HG02870 (cell line): Measurements from ENCODE around the gene VLDLR.

Experiments
- ATAC-seq: cut with Tn5 transposase; IDR thresholded peaks from one replicate; pipeline ENCODE4 v1.9.1; 2021; ENCODE audit warnings: mild to moderate bottlenecking, moderate library complexity; ENCODE audit not compliant: unreplicated experiment

The VLDLR gene

DNA sequence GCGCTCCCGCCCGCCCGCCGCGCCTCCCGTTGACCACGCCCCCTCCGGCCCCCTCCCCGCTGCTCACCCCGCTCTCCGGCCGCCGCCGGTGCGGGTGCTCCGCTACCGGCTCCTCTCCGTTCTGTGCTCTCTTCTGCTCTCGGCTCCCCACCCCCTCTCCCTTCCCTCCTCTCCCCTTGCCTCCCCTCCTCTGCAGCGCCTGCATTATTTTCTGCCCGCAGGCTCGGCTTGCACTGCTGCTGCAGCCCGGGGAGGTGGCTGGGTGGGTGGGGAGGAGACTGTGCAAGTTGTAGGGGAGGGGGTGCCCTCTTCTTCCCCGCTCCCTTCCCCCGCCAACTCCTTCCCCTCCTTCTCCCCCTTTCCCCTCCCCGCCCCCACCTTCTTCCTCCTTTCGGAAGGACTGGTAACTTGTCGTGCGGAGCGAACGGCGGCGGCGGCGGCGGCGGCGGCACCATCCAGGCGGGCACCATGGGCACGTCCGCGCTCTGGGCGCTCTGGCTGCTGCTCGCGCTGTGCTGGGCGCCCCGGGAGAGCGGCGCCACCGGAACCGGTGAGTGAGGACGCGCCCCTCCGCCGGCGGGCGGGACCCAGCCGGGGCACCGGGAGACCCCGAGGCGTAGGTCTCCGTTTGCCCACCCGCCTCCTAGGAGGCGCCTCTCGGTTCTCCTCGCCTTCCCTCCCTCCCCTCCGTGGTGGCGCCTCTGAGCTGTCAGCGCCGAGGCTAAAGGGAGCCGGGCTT, at the start of gene VLDLR:
VLDLR (plus strand) TSS at position 66 of the 739 bp plus-strand sequence; CDS start at position 469, 403 bp downstream.
- ATAC-seq = peak; percentile 7

- ATAC-seq = no peak
These were observed 47.4 kb upstream of the VLDLR start for GRCh38 chr9:2574203-2574602.

DNA sequence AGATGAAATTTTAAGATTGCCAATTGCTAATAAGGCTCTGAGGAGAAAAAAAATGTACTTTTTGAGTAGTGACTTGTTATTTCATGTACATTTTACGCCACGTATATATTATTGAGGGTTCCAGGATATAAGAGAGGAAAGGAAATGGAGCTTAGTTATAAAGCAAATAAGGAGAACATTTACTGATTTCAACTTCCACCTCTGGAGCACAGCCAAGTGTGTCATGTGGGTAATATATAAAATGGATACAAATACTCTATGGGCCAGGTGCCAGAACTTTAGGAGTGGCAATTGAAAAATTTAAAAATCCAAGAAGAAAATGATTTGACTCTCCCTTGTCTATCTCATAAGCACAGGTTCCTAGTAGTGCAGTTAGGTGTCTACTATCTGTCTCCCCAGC, 45.0 kb upstream of the VLDLR start:
- ATAC-seq = no peak

GRCh38 chr9:2583308-2584013, 38.1 kb upstream of the VLDLR start:
- no peak for ATAC-seq

GRCh38 chr9:2591967-2592366, 29.6 kb upstream of the VLDLR start:
- no peak for ATAC-seq

GRCh38 chr9:2593744-2594143, 27.8 kb upstream of the VLDLR start:
- ATAC-seq = no peak

GRCh38 chr9:2595973-2596372, 25.6 kb upstream of the VLDLR start:
- ATAC-seq = no peak

DNA sequence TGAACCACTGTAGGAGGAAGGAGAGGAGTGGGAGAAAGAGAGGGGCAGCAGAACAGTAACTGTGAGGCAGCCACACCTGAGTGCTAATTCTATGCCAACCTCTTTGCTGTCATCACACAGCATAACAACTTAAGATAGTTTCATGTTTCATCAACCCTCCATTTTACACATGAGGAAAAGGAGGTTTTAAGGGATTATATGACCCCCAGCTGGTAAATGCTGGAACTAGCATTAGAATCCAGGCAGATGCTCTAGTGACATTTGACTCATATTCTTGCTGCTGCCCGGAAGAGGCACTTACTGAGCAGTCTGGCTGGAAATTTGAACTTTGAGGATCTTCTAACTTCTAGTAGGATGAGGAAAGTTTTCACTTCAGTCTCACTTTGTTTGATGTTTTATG, 24.1 kb upstream of the VLDLR start:
- no peak for ATAC-seq

- no peak for ATAC-seq
These were observed 21.7 kb upstream of the VLDLR start for GRCh38 chr9:2599896-2600295.

- no peak for ATAC-seq
These were observed 21.3 kb upstream of the VLDLR start for GRCh38 chr9:2600307-2600706.

DNA sequence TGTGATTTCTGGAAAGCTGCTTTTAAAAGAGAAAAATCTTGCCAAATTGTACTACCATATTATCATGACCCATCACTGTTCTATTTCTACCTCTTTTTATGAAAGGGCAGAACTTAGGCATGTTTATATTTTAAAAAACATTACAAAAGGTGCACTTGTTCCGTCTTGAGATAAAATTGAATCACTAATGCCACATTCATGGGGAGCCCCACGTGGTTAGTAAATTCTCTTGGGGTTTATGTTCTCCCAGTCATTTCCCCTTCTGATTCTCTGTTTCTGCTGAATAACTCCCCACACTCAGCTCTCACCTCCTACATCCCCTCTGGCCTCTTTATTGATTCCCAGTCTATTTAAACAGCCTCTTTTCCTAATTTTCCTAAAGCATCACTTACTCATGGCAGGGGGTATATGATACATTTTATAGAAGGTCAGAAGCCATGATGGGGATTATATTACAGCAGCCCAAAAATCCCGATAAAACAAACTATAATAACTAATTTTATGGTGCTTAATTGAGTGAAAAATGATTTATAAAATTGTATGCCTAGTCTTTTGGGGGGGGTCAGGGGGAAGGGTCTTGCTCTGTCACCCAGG, 19.7 kb upstream of the VLDLR start:
- ATAC-seq = no peak

DNA sequence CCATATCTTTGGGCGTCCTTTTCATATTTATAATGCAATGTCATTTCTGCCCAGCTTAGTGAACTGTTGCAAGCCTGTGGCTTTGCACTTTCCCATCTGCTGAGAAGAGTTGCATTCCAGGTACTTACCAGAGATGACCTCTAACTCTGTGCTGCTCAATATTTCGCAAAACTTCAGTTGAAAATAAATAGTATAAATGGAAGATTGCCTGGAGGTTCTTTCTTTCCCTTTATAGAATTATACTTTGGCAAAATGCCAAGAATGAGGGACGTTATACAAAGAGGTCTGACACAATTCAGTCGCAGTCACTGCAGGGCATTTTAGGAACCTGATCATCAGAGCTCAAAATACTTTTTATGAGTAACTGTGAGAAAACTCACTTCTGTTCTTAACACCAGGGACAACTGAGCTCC, 18.9 kb upstream of the VLDLR start:
- peak; percentile 72 for ATAC-seq

DNA sequence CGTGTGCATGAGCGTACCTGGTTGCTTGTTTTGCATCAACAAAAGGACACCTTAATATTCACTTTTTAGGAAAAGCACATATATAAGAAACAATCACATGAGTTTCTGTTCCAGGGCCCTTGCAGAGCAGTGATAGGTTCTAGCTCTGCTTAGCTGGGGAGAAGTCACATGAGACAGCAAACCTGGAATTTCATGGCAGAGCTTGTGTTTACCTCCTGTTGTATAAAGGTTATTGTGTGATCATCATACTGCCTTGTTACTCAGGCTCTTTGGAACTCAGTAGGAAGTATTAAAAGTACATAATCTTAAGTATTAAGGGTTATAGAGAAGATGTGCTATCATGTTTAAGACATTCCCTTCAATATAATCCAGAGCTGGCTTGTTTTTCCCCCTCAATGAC, 18.0 kb upstream of the VLDLR start:
- ATAC-seq = no peak

GRCh38 chr9:2605246-2605645, 16.3 kb upstream of the VLDLR start:
- ATAC-seq = no peak

- no peak for ATAC-seq
These were observed 13.3 kb upstream of the VLDLR start for GRCh38 chr9:2608276-2608675.

GRCh38 chr9:2610985-2611384, 10.6 kb upstream of the VLDLR start:
- ATAC-seq = no peak

GRCh38 chr9:2611961-2612360, 9.6 kb upstream of the VLDLR start:
- no peak for ATAC-seq

DNA sequence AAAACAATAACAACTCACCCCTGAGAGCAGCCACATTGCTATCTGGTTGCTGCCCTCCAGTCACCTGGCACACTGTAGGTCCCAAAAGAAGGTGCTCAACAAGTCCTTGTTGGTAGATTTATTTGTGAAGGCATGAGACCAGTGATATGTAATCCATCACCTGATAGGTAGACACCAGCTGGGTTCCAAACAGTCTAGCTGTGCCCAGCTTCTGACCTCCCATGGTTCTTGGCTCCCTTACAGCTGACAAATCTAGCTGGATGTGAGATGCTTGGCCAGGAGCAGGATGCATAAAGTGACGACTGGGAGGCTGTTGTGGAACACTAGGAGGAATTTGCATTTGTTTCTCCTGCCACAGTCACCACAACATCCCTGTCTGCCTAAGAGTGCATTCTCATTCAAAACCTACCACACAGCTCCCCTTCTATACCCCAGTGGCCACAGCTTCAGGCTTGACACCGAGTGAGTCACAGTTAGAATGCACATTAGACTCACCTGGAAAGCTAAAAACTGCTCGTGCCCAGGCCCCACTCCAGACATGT, 7.8 kb upstream of the VLDLR start:
- no peak for ATAC-seq

DNA sequence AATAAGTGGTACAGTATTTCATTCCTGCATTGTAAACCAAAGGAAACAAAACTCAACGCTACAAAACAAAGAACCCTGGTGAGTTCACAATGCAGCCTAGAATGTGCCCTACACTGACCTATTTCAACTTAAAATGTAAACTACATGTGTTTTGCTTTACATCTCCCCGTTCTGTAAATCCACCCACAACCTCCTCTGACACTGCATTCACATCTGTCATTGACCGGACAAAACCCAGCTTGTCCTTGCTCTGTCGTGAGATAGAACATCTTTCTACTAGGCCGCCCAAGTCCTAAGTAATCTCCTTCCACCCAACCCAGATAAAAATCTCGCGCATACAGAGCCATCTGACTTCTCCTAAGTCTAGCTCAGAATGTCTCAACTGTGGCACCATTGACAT, 6.1 kb upstream of the VLDLR start:
- ATAC-seq = no peak

DNA sequence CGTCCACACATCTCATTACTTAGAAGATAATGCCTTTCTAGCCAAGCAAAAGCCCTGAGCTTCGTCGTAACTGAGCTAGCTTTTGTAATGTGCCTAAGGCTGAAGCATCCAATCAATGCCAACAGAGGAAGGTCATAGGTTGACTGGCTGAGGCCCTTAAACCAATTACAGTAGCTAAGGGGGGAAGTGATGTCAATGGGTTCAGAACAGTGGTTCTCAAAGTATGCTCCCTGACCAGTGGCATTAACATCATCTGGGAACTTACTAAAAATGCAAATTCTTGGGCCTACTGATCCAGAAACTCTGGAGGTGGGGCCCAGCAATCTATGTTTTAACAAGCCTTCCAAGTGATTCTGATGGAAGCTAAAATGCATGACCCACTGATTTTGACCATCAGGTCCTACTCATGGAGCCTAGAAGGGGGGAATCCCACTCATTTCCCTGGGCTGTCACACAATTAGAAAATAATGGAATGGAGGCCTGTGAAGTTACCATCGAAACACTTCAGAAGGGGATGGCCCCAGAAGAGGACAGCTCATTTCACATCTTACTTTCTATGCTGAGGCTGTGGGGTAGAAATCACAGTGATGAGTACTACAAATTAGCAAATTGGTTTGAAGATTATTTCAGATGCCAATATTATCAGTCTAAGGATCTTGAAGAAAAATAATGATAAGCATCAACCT, 4.8 kb upstream of the VLDLR start:
- peak; percentile 63 for ATAC-seq

- ATAC-seq = no peak
These were observed 3.3 kb upstream of the VLDLR start for GRCh38 chr9:2618289-2618688.
